ENCODE results near the gene TBATA.

DNA sequence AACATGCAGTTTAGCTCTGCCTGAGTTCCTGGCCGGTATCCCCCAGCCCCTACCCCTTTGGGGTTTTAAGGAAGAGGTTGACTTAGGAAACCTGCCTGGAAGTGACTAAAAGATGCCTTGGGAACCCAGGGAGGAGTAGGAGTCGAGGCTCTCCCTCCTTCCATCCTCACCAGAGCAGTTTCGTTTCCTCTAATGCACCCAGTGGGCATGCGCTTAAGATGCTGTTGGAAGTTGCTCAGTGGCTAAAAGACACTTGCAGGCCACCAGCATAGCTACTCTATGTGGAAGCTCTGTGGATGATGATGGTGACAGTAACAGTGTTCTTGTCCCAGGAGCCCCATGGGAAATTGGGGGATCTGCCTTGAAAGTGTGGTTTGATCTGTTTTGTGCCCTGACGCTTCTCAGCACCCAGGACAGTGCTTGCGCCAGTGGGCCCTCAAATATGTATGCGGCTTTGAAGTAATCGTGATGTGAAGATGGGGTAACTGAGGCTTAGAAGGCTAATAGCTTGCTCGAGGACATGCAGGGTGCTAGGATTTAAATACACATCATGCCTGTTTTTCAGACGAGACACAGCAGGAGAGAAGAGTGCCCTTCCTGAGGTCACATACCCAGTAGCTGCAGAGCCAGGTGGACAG lies 32.0 kb downstream of the TBATA start:
- TF ChIP-seq CTCF (IDR thresholded peaks at IDR 0.05; ENCODE audit: low read depth, low read length, missing input control) (no peak), GABPA (IDR thresholded peaks at IDR 0.05 in 1 of 2, conservative IDR thresholded peaks at IDR 0.05 in 1 of 2) (no peak)
- TF ChIP-seq, protein P1, sequence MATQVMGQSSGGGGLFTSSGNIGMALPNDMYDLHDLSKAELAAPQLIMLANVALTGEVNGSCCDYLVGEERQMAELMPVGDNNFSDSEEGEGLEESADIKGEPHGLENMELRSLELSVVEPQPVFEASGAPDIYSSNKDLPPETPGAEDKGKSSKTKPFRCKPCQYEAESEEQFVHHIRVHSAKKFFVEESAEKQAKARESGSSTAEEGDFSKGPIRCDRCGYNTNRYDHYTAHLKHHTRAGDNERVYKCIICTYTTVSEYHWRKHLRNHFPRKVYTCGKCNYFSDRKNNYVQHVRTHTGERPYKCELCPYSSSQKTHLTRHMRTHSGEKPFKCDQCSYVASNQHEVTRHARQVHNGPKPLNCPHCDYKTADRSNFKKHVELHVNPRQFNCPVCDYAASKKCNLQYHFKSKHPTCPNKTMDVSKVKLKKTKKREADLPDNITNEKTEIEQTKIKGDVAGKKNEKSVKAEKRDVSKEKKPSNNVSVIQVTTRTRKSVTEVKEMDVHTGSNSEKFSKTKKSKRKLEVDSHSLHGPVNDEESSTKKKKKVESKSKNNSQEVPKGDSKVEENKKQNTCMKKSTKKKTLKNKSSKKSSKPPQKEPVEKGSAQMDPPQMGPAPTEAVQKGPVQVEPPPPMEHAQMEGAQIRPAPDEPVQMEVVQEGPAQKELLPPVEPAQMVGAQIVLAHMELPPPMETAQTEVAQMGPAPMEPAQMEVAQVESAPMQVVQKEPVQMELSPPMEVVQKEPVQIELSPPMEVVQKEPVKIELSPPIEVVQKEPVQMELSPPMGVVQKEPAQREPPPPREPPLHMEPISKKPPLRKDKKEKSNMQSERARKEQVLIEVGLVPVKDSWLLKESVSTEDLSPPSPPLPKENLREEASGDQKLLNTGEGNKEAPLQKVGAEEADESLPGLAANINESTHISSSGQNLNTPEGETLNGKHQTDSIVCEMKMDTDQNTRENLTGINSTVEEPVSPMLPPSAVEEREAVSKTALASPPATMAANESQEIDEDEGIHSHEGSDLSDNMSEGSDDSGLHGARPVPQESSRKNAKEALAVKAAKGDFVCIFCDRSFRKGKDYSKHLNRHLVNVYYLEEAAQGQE (IDR thresholded peaks at IDR 0.05): no peak
- TF ChIP-seq, protein P2, sequence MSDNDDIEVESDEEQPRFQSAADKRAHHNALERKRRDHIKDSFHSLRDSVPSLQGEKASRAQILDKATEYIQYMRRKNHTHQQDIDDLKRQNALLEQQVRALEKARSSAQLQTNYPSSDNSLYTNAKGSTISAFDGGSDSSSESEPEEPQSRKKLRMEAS (IDR thresholded peaks at IDR 0.05): no peak

All from liver (tissue), 3 donors.